Stimulated activated CD4-positive, alpha-beta T cell treated with anti-CD3 and anti-CD28 coated beads, Interleukin-15, amount 100 ng/mL, for 48 hours (primary cell): ENCODE data around the gene H2AZ2.

Experiments used
- DNase-seq, 2 donors: peaks; one replicate each; pipeline ENCODE4 v3.0.0-alpha.2; 2020; ENCODE audit warnings: low read depth in 2 of 2

The H2AZ2 gene

DNA sequence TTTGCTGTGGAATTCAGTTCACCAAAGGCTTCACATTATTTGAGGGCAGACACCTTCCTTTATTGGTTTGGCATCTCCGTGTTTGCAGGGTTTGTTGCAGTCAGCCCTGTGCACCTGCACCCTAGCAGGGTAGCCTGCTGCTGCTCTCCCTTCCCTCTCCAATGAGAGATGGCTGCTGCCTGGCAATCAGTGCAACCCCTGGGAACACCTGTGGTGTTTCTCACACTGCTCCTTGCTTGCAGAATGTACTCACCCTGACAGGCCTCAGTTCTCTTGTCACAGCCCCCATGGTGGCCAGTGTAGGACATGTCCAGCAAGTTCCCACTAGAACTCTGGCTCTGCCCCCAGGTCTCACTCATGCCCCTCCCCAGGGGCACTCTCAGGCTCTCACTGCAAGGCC is 63.5 kb downstream of the H2AZ2 start:
- no peak for DNase-seq

GRCh38 chr7:44783407-44783806 is 64.5 kb downstream of the H2AZ2 start:
- DNase-seq, result no peak

GRCh38 chr7:44782460-44782859 is 65.4 kb downstream of the H2AZ2 start:
- DNase-seq, result no peak
